Kidney (tissue), 14 donors: Measurements from ENCODE around the gene AKT3. TPM values are rescaled to one million over a fixed set of nuclear protein-coding genes. Genes with fewer than 3 reads are reported as not detected.

Experiments used
- DNase-seq, 5 donors: peaks; one replicate each; pipeline ENCODE4 v3.0.0-alpha.2; 2013 to 2020
- FAIRE-seq: peaks from 2 replicates; lab custom pipeline; 2012; peaks lifted over from hg19 to GRCh38; lab: Jason Lieb, UNC
- H3K27ac ChIP-seq, 2 donors: one replicate each; pipeline ENCODE4 v1.7.0; 2013; ENCODE audit warnings: low read depth in 2 of 2, low read length in 2 of 2, inconsistent platforms in 1 of 2
- H3K27me3 ChIP-seq: one replicate; pipeline ENCODE4 v1.7.1; 2013; ENCODE audit warnings: low read length, inconsistent platforms; ENCODE audit not compliant: control insufficient read depth, insufficient read depth
- H3K36me3 ChIP-seq, 3 donors: one replicate each; pipeline versions ENCODE4 v1.7.0 to v1.7.1; 2013; ENCODE audit warnings: low read length in 3 of 3, control low read depth in 1 of 3, inconsistent platforms in 1 of 3; ENCODE audit not compliant: insufficient read depth in 3 of 3, control insufficient read depth in 2 of 3
- H3K4me1 ChIP-seq, 3 donors: one replicate each; pipeline versions ENCODE4 v1.7.0 to v1.7.1; 2013; ENCODE audit warnings: low read length in 3 of 3, inconsistent platforms in 1 of 3, low read depth in 1 of 3; ENCODE audit not compliant: control insufficient read depth in 2 of 3, insufficient read depth in 2 of 3
- H3K4me3 ChIP-seq, 3 donors: one replicate each; pipeline versions ENCODE4 v1.7.0 to v1.8.1; 2013; ENCODE audit warnings: low read length in 3 of 3, control low read depth in 1 of 3, inconsistent platforms in 1 of 3
- H3K9ac ChIP-seq, 3 donors: one replicate each; pipeline versions ENCODE4 v1.7.0 to v1.7.1; 2013; ENCODE audit warnings: low read length in 3 of 3, control low read depth in 1 of 3, inconsistent platforms in 1 of 3
- H3K9me3 ChIP-seq, 3 donors: one replicate each; pipeline versions ENCODE4 v1.7.0 to v1.7.1; 2013; ENCODE audit warnings: low read length in 3 of 3, control low read depth in 1 of 3, inconsistent platforms in 1 of 3; ENCODE audit not compliant: control insufficient read depth in 2 of 3, insufficient read depth in 1 of 3
- intact Hi-C: fragments of 100-400 bp; cut with DNase I; formaldehyde crosslinking; loops from one replicate; pipeline ENCODE4 v1.11.1; 2022
- polyA plus RNA-seq: library from polyadenylated mRNA; stranded (reverse); fragments of 350-450 nt; fragmentation: Illumina TruSeq; extraction: RNeasy Lipid Tissue Mini Kit (QIAGEN cat#74804); gene quantifications from one replicate; pipeline ENCODE4 v1.2.3, GENCODE V29; 2014; ENCODE audit warnings: low read depth, low replicate concordance; ENCODE audit not compliant: insufficient read depth
- total RNA-seq: library from RNA; stranded (reverse); fragmentation: NEBNext Ultra II Directional; extraction: Animal tissue kit (Norgen Biotek cat#: 25700); gene quantifications from one replicate; pipeline ENCODE4 v1.2.1, GENCODE V29; 2021
- TF ChIP-seq, protein P1 (sequence below): IDR thresholded peaks from 3 replicates; pipeline ENCODE4 v1.5.1; 2012; ENCODE audit warnings: mild to moderate bottlenecking, moderate library complexity, borderline replicate concordance; ENCODE audit not compliant: insufficient read depth; ENCODE audit errors: extremely low read depth
- donor health status: control.
- donor health status: control.
- donor health status: control.
- donor health status: control.
- donor health status: control.
- donor health status: DM: yes; HTN: yes; CAD: no.
- donor health status: Normal renal cell carcinoma (clear cell type).

Gene AKT3
- total and polyA plus RNA-seq, 2 donors from 2014 or later: 9.5 to 81.6 TPM

DNA sequence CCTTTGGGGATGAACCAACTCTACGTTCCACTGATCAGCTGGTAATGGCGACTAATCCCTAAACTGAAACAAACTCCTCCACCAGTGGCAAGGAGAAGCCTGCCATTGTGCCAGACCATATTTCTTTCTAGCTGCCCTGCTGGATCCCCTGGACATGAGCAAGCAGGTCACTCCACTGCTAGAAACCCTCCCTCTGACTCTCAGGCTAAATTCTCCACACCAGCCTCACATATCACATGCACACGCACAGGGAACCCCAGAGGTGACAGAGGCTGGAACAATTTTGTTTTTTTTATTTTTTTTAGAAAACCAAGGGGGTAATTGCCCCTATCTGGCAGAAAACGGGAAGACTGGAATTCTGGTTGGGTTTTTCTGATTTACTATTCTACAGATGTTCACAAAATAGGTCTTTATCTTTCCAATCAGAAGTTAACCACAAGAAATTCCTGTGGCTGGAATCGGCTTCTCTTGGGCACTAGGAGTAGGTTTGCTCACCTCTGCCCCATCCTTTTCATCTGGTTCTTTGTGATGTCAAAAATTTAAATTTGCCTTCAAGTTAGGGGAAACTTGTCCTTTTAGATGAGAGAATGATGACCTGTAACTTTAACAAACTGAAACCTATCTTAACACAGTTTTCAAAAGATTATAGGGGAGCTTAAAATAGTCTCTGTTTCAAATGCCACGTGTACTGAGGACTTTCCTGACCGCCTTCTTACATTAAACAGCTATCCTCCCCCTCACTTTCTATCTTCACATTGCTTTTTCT lies 336.1 kb downstream of the AKT3 start:
- no peak for DNase-seq
- no peaks in the 10 kb centered on the region for H3K27me3 ChIP-seq
- FAIRE-seq: no peak
- no peak overlapping the region for H3K9ac ChIP-seq
- H3K36me3 ChIP-seq: peaks cover 0 to 13% (median 6%) of the 10 kb centered on the region in 3 donors
- no peak overlapping the region for H3K4me3 ChIP-seq
- TF ChIP-seq, protein P1, sequence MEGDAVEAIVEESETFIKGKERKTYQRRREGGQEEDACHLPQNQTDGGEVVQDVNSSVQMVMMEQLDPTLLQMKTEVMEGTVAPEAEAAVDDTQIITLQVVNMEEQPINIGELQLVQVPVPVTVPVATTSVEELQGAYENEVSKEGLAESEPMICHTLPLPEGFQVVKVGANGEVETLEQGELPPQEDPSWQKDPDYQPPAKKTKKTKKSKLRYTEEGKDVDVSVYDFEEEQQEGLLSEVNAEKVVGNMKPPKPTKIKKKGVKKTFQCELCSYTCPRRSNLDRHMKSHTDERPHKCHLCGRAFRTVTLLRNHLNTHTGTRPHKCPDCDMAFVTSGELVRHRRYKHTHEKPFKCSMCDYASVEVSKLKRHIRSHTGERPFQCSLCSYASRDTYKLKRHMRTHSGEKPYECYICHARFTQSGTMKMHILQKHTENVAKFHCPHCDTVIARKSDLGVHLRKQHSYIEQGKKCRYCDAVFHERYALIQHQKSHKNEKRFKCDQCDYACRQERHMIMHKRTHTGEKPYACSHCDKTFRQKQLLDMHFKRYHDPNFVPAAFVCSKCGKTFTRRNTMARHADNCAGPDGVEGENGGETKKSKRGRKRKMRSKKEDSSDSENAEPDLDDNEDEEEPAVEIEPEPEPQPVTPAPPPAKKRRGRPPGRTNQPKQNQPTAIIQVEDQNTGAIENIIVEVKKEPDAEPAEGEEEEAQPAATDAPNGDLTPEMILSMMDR: no peak
- H3K27ac ChIP-seq: no peak overlapping the region
- intact Hi-C loops: no loop called here
- H3K4me1 ChIP-seq: no peaks in the 10 kb centered on the region
- peaks cover 0 to 9% (median 0%) of the 10 kb centered on the region in 3 donors for H3K9me3 ChIP-seq

DNA sequence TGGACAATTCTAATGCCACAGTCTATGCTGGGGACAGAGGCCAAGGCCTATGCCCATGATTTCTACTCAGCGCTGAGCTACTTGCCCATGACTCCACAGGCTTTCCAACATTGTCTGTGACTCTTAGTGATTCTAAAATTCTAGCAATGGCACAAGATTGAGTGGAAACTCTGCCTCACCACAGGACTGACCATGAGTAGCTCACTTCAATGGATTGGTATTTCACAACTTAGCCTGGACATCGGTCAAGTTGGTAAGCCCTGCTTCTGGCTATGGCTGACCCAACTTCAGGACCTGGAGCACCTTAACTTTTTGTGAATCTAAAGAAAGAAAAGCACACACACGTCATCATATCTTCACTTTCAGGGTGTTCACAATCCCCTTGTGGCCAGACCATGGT lies 339.1 kb downstream of the AKT3 start:
- DNase-seq: no peak
- Histone ChIP-seq H3K4me3 (no peak overlapping the region), H3K36me3 (peaks cover 0 to 13% (median 6%) of the 10 kb centered on the region in 3 donors), H3K4me1 (no peaks in the 10 kb centered on the region), H3K9ac (no peak overlapping the region), H3K27me3 (no peaks in the 10 kb centered on the region), H3K9me3 (no peaks in the 10 kb centered on the region), H3K27ac (no peak overlapping the region)
- no peak for FAIRE-seq
- intact Hi-C loops: no loop called here
- TF ChIP-seq, protein P1: no peak

DNA sequence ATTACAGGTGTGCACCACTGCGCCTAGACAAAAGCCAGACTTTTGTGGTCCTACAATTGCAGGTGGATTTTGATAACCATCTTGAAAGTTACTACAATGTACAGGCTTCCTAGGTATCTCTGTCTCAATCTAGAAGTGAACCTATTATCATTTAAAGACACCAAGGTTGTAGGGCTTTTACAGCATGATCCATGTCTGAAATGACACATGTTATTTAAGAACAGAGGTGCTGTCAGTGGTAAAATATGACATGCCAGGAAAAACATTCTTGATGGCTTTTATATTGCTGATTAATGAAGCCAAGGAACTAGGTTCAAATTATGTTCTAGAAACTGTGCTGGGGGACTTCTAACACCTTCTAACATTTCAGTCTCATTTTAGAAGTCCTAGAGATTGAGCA lies 341.1 kb downstream of the AKT3 start:
- FAIRE-seq (no peak), DNase-seq (no peak)
- H3K9ac ChIP-seq: no peak overlapping the region
- H3K4me3 ChIP-seq: no peak overlapping the region
- peaks cover 0 to 15% (median 10%) of the 10 kb centered on the region in 3 donors for H3K36me3 ChIP-seq
- intact Hi-C loops: no loop called here
- no peaks in the 10 kb centered on the region for H3K4me1 ChIP-seq
- TF ChIP-seq, protein P1: no peak
- H3K9me3 ChIP-seq: no peaks in the 10 kb centered on the region
- H3K27ac ChIP-seq: no peak overlapping the region
- H3K27me3 ChIP-seq: no peaks in the 10 kb centered on the region
